VCaP (cell line): ENCODE data around the gene SLC18B1.

Experiments
- H3K27ac ChIP-seq: fragments of 450-650 bp; 2 replicates; pipeline ENCODE4 v1.5.1; 2017
- TF ChIP-seq, protein P1 (sequence below): fragments of 450-650 bp; conservative IDR thresholded peaks from 2 replicates; pipeline ENCODE4 v1.5.1; 2017; ENCODE audit warnings: mild to moderate bottlenecking, moderate library complexity

The SLC18B1 gene

DNA sequence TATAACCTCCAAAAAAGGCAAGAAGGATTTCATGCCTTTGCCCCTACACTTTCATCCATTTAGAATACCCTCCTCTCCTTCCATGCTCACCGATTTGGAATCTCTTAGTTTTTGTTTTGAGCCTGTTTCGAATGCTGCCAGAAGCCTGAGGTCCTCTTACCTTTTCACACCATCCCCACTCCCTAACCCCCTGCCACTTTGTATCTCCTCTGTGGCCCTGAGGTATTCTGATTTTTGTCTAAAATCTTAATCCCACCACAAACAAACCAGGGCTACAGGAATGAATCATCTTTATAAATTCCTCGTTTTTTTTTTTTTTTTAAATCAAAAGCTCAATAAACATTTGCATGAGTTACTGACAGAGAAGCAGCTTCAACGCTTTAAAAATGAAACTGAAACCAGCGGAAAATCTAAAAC lies 14.3 kb upstream of the SLC18B1 start:
- TF ChIP-seq, protein P1, sequence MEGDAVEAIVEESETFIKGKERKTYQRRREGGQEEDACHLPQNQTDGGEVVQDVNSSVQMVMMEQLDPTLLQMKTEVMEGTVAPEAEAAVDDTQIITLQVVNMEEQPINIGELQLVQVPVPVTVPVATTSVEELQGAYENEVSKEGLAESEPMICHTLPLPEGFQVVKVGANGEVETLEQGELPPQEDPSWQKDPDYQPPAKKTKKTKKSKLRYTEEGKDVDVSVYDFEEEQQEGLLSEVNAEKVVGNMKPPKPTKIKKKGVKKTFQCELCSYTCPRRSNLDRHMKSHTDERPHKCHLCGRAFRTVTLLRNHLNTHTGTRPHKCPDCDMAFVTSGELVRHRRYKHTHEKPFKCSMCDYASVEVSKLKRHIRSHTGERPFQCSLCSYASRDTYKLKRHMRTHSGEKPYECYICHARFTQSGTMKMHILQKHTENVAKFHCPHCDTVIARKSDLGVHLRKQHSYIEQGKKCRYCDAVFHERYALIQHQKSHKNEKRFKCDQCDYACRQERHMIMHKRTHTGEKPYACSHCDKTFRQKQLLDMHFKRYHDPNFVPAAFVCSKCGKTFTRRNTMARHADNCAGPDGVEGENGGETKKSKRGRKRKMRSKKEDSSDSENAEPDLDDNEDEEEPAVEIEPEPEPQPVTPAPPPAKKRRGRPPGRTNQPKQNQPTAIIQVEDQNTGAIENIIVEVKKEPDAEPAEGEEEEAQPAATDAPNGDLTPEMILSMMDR, result no peak
- H3K27ac ChIP-seq, result peak overlapping the region; percentile 97

GRCh38 chr6:132812255-132812732 lies 13.9 kb upstream of the SLC18B1 start:
- peak overlapping the region; percentile 97 for H3K27ac ChIP-seq
- TF ChIP-seq, protein P1, result no peak

- H3K27ac ChIP-seq, result no peak overlapping the region
- TF ChIP-seq, protein P1, result no peak
Measured at GRCh38 chr6:132811276-132811675, 12.8 kb upstream of the SLC18B1 start.

DNA sequence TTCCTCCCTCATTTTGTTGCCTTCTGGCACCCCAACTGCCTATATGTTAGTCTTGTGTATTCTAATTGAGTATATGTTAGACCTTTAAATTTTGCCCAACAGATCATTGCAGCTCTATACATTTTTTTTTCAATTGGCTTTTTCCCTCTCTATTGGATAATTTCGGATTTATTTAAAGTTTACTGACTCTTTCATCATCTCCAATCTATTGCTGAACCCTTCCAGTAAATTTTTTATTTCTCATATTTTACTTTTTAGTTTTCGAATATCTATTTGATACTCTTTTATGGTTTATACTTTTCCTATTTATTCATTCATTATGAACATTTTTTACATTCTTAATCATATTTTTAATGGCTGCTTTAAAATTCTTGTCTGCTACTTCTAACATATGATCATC lies 7.1 kb upstream of the SLC18B1 start:
- H3K27ac ChIP-seq, result no peak overlapping the region
- TF ChIP-seq, protein P1, result no peak

DNA sequence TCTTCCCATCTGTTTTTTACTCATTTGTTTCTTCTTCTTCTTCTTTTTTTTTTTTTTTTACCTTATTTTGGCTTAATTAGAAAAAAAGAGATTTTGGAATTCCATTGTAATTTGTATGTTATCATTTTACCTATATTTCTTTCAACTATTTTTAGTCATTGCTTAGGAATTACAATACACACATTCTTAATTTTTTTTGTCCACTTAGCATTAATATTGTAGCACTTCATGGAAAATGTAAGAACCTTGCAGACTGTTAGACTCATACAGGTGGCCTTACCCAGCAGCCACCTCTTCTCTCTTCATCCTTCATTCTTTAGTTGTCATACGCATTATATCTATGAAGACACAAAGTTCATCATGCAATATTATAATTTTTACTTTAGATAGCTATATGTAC lies 5.8 kb upstream of the SLC18B1 start:
- H3K27ac ChIP-seq, result no peak overlapping the region
- TF ChIP-seq, protein P1, result no peak

GRCh38 chr6:132800656-132801055 lies 2.2 kb upstream of the SLC18B1 start:
- TF ChIP-seq, protein P1, result no peak
- H3K27ac ChIP-seq, result no peak overlapping the region

- H3K27ac ChIP-seq, result no peak overlapping the region
- TF ChIP-seq, protein P1, result peak; percentile 93
Measured at GRCh38 chr6:132798869-132799538, 567 bp upstream of the SLC18B1 start.
